ENCODE results near the gene SPATS1. TPM values are rescaled to one million over a fixed set of nuclear protein-coding genes. Genes with fewer than 3 reads are reported as not detected.
"Not testable (repeated sequence)": the region's sequence is repeated elsewhere in the genome, so short reads cannot be mapped to it uniquely, and the experiment has no call there.

SPATS1 gene
- polyA plus RNA-seq, 1 donor from 2014 or later = not detected

DNA sequence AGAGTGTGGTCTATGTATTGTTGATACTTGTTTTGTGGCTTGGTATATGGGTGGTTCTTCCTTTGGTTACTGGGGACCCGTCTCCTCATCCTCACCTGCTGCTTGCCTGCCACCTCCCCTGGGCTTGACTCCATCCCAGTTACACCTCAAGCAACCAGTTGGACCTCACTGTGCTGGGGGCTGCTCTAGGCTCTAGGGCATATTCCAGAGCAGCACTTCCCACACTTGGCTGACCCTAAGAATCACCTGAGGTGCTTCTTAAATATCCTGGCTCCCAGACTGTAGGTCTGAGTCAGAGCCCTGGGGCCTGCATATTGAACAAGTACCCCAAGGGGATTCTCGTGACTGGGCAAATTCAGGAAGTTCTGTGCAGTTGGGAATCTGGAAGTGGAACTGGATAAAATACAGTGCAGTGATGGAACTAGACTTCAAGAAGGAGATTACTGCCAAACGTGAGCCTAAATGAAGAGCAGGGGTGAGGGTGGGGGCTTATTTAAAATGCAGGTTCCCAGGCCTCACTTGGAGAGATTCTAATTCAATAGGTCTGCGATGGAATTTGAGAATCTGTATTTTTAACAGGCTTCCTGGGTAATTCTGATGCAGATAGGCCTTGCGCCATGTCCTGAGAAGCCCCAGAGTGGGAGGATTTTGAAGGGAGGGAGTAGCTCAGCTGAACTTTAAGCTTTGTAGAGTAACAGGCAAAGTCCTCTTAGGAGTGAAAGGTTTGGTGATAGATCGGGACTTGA, 7.6 kb downstream of the SPATS1 start:
- no peaks in the 10 kb centered on the region for H3K36me3 ChIP-seq (ENCODE audit: insufficient read depth, low read length)
- H2AFZ ChIP-seq (ENCODE audit: low read depth, low read length) = no peak overlapping the region
- H4K20me1 ChIP-seq (ENCODE audit: insufficient read depth) = no peaks in the 10 kb centered on the region
- no peak overlapping the region for H3K27ac ChIP-seq (ENCODE audit: low read length)
- TF ChIP-seq, protein P1, sequence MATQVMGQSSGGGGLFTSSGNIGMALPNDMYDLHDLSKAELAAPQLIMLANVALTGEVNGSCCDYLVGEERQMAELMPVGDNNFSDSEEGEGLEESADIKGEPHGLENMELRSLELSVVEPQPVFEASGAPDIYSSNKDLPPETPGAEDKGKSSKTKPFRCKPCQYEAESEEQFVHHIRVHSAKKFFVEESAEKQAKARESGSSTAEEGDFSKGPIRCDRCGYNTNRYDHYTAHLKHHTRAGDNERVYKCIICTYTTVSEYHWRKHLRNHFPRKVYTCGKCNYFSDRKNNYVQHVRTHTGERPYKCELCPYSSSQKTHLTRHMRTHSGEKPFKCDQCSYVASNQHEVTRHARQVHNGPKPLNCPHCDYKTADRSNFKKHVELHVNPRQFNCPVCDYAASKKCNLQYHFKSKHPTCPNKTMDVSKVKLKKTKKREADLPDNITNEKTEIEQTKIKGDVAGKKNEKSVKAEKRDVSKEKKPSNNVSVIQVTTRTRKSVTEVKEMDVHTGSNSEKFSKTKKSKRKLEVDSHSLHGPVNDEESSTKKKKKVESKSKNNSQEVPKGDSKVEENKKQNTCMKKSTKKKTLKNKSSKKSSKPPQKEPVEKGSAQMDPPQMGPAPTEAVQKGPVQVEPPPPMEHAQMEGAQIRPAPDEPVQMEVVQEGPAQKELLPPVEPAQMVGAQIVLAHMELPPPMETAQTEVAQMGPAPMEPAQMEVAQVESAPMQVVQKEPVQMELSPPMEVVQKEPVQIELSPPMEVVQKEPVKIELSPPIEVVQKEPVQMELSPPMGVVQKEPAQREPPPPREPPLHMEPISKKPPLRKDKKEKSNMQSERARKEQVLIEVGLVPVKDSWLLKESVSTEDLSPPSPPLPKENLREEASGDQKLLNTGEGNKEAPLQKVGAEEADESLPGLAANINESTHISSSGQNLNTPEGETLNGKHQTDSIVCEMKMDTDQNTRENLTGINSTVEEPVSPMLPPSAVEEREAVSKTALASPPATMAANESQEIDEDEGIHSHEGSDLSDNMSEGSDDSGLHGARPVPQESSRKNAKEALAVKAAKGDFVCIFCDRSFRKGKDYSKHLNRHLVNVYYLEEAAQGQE (IDR thresholded peaks at IDR 0.05; ENCODE audit: borderline replicate concordance) = no peak
- TF ChIP-seq SMC3 (conservative IDR thresholded peaks at IDR 0.05; ENCODE audit: poor library complexity) (no peak), POLR2AphosphoS5 (IDR thresholded peaks at IDR 0.05) (no peak), EP300 (conservative IDR thresholded peaks at IDR 0.05; ENCODE audit: poor library complexity, severe bottlenecking) (no peak), EZH2 (IDR thresholded peaks at IDR 0.05; ENCODE audit: borderline replicate concordance, insufficient read depth, low read length, poor library complexity, severe bottlenecking) (no peak), MXI1 (conservative IDR thresholded peaks at IDR 0.05; ENCODE audit: poor library complexity, severe bottlenecking) (no peak), TAF1 (IDR thresholded peaks at IDR 0.05; ENCODE audit: low read depth) (no peak), RAD21 (conservative IDR thresholded peaks at IDR 0.05) (no peak)
- TF ChIP-seq, protein P2, sequence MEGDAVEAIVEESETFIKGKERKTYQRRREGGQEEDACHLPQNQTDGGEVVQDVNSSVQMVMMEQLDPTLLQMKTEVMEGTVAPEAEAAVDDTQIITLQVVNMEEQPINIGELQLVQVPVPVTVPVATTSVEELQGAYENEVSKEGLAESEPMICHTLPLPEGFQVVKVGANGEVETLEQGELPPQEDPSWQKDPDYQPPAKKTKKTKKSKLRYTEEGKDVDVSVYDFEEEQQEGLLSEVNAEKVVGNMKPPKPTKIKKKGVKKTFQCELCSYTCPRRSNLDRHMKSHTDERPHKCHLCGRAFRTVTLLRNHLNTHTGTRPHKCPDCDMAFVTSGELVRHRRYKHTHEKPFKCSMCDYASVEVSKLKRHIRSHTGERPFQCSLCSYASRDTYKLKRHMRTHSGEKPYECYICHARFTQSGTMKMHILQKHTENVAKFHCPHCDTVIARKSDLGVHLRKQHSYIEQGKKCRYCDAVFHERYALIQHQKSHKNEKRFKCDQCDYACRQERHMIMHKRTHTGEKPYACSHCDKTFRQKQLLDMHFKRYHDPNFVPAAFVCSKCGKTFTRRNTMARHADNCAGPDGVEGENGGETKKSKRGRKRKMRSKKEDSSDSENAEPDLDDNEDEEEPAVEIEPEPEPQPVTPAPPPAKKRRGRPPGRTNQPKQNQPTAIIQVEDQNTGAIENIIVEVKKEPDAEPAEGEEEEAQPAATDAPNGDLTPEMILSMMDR (IDR thresholded peaks at IDR 0.05; ENCODE audit: poor library complexity, severe bottlenecking) = no peak
- no peak overlapping the region for H3K9ac ChIP-seq (ENCODE audit: low read length)
- no peaks in the 10 kb centered on the region for H3F3A ChIP-seq (ENCODE audit: insufficient read depth, low read length, poor library complexity, severe bottlenecking)
- H3K4me3 ChIP-seq (ENCODE audit: low read length) = no peak overlapping the region
- H3K79me2 ChIP-seq (replicated peaks; ENCODE audit: insufficient read depth, low read length) = no peaks in the 10 kb centered on the region
- no peaks in the 10 kb centered on the region for H3K9me2 ChIP-seq (ENCODE audit: insufficient read depth, low read length)
- H3K9me3 ChIP-seq (ENCODE audit: low read length) = no peaks in the 10 kb centered on the region
- H3K4me2 ChIP-seq (ENCODE audit: low read length) = no peak overlapping the region
- no peaks in the 10 kb centered on the region for H3K27me3 ChIP-seq (ENCODE audit: insufficient read depth, low read depth, low read length)

DNA sequence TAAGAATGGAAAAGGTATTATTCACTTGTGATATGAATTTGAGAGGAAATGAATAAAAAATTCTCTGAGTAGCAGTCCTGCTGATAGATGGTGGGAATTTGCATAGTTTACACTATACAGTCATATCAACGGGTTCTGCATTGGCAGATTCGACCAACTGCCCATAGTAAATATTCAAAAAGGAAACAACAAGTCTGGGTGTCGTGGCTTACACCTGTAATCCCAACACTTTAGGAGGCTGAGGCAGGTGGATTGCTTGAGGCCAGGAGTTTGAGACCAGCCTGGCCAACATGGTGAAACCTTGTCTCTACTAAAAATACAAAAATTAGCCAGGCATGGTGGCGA, 8.2 kb downstream of the SPATS1 start:
- H3K27me3 ChIP-seq (ENCODE audit: insufficient read depth, low read depth, low read length); H4K20me1 ChIP-seq (ENCODE audit: insufficient read depth); H3K9me2 ChIP-seq (ENCODE audit: insufficient read depth, low read length); H2AFZ ChIP-seq (ENCODE audit: low read depth, low read length); H3K4me2 ChIP-seq (ENCODE audit: low read length); H3K9me3 ChIP-seq (ENCODE audit: low read length); H3K9ac ChIP-seq (ENCODE audit: low read length); H3K36me3 ChIP-seq (ENCODE audit: insufficient read depth, low read length); H3K4me3 ChIP-seq (ENCODE audit: low read length); H3F3A ChIP-seq (ENCODE audit: insufficient read depth, low read length, poor library complexity, severe bottlenecking); H3K79me2 ChIP-seq (replicated peaks; ENCODE audit: insufficient read depth, low read length); H3K27ac ChIP-seq (ENCODE audit: low read length): not testable (repeated sequence)
